CD4-positive, alpha-beta T cell treated with Interleukin-17A for 4 hours (primary cell): ENCODE measurements around the gene CNN2.

Source experiments
- DNase-seq: peaks from one replicate; pipeline ENCODE4 v3.0.0-alpha.2; 2020; ENCODE audit warnings: mixed read lengths

Gene CNN2

GRCh38 chr19:1032264-1032867 lies 6.0 kb downstream of the CNN2 start:
- DNase-seq: no peak

GRCh38 chr19:1035998-1036621 lies 9.7 kb downstream of the CNN2 start:
- DNase-seq: peak; percentile 40

- DNase-seq: no peak
Measured at GRCh38 chr19:1037621-1038064, 11.2 kb downstream of the CNN2 start.

GRCh38 chr19:1038978-1039645 lies 12.7 kb downstream of the CNN2 start:
- DNase-seq: no peak

- DNase-seq: peak; percentile 99
Measured at GRCh38 chr19:1039646-1040475, 13.5 kb downstream of the CNN2 start, which contains the start of gene ABCA7. TSS of gene ABCA7 (plus strand) at chr19:1040107. CDS start at chr19:1041362, 1,255 bp downstream.

- DNase-seq: peak; percentile 91
Measured at GRCh38 chr19:1040476-1041271, 14.3 kb downstream of the CNN2 start.

GRCh38 chr19:1041272-1041834 lies 14.9 kb downstream of the CNN2 start:
- DNase-seq: no peak

- no peak for DNase-seq
Measured at GRCh38 chr19:1041835-1042685, 15.7 kb downstream of the CNN2 start.

- DNase-seq: no peak
Measured at GRCh38 chr19:1042689-1043511, 16.5 kb downstream of the CNN2 start.

GRCh38 chr19:1045247-1045603 lies 18.8 kb downstream of the CNN2 start:
- peak; percentile 49 for DNase-seq

GRCh38 chr19:1046117-1046626 lies 19.8 kb downstream of the CNN2 start:
- DNase-seq: no peak

GRCh38 chr19:1046836-1047695 lies 20.7 kb downstream of the CNN2 start:
- no peak for DNase-seq

- DNase-seq: no peak
Measured at GRCh38 chr19:1047696-1048147, 21.3 kb downstream of the CNN2 start.

- no peak for DNase-seq
Measured at GRCh38 chr19:1049106-1049505, 22.7 kb downstream of the CNN2 start.

- no peak for DNase-seq
Measured at GRCh38 chr19:1049800-1050199, 23.4 kb downstream of the CNN2 start.

GRCh38 chr19:1050989-1051788 lies 24.8 kb downstream of the CNN2 start:
- DNase-seq: no peak

- DNase-seq: no peak
Measured at GRCh38 chr19:1051791-1052190, 25.4 kb downstream of the CNN2 start.
